ENCODE results near the gene ZNF669.

The ZNF669 gene

DNA sequence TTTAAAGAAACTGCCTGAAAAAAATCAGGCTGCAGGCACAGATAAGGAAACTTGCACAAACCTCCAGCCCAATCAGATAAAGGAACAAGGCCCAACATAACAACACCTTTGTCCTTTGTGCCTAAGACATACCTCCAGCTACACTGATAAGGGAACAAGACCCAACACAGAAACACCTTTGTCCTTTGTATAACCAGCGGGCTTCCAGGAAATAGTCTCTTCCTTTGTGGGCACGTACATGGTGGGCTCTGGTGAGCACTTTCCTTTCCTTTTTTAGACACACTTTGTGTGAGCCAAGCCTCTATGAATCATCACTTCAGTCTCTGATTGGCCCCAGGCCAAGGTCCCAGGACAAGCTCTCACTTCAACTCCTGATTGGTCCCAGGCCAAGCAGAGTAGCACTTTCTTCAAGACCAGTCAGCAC lies 49.2 kb downstream of the ZNF669 start:
- DNase-seq = no peak
